Right lobe of liver (tissue), 4 donors: ENCODE measurements around the gene CELA3A.

Experiments used
- POLR2A ChIP-seq: fragments of 450-650 bp; IDR thresholded peaks from one replicate; pipeline ENCODE4 v1.6.1; 2017; ENCODE audit warnings: antibody characterized with exemption, mild to moderate bottlenecking
- TF ChIP-seq, protein P1 (sequence below), 4 donors: fragments of 200-600 bp in 3 of 4; fragments of 450-650 bp in 1 of 4; IDR thresholded peaks; one replicate each; pipeline versions ENCODE4 v1.5.1 to v1.8.0; 2016 to 2022; ENCODE audit warnings: antibody characterized with exemption in 4 of 4, mild to moderate bottlenecking in 2 of 4
- donor health status: DM: no; HTN: no; CAD: no.
- donor health status: DM: no; HTN: no; CAD: no.
- donor health status: DM: no; HTN: yes; CAD: no.

DNA sequence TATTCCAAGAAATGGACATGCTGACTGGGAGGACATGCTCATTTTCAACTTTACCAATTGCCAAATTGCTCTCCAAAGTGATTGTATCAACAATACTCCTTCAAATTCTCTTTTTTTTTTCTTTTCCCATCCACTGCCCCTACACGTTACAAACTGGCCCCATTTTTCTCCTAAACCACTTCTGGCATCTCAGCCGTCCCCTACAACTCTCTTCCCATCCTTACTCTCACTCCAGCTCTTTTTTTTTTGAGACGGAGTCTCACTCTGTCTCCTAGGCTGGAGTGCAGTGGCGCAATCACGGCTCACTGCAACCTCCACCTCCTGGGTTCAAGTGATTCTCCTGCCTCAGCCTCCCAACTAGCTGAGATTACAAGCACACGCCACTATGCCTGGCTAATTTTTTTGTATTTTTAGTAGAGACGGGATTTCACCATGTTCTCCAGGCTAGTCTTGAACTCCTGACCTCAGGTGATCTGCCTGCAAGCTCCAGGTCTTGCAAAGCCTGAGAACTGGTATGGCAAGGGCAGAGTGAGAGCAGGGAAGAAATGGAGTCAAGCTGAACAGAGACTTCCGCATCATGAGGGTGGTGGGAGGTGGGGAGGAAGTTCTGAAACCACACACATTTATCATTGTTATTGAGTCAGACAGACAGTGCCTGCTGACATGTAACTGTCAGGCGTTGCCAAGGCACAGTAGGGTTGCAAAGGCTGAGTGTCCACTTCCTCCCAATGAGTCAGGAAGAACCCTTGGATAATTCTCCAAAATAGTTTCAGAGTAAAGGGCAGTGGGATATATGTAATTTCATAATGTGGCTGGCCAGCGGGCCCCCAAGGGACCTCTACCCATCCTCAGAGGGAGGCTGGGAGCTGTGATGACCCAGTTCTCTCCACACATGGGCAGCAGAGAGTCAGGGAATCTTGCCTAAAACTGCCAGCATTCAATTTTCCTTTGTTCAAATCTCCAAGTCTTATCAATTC is 17.4 kb downstream of the CELA3A start:
- no peak for TF ChIP-seq POLR2A
- TF ChIP-seq, protein P1, sequence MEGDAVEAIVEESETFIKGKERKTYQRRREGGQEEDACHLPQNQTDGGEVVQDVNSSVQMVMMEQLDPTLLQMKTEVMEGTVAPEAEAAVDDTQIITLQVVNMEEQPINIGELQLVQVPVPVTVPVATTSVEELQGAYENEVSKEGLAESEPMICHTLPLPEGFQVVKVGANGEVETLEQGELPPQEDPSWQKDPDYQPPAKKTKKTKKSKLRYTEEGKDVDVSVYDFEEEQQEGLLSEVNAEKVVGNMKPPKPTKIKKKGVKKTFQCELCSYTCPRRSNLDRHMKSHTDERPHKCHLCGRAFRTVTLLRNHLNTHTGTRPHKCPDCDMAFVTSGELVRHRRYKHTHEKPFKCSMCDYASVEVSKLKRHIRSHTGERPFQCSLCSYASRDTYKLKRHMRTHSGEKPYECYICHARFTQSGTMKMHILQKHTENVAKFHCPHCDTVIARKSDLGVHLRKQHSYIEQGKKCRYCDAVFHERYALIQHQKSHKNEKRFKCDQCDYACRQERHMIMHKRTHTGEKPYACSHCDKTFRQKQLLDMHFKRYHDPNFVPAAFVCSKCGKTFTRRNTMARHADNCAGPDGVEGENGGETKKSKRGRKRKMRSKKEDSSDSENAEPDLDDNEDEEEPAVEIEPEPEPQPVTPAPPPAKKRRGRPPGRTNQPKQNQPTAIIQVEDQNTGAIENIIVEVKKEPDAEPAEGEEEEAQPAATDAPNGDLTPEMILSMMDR (IDR thresholded peaks at IDR 0.05) = no peak
